Activated CD8-positive, alpha-beta memory T cell treated with anti-CD3 and anti-CD28 coated beads for 4 hours (primary cell): ENCODE results near the gene PELI2.

ENCODE experiments used
- DNase-seq, 2 donors: peaks; one replicate each; pipeline ENCODE4 v3.0.0-alpha.2; 2020; ENCODE audit warnings: low read depth in 2 of 2

The PELI2 gene

DNA sequence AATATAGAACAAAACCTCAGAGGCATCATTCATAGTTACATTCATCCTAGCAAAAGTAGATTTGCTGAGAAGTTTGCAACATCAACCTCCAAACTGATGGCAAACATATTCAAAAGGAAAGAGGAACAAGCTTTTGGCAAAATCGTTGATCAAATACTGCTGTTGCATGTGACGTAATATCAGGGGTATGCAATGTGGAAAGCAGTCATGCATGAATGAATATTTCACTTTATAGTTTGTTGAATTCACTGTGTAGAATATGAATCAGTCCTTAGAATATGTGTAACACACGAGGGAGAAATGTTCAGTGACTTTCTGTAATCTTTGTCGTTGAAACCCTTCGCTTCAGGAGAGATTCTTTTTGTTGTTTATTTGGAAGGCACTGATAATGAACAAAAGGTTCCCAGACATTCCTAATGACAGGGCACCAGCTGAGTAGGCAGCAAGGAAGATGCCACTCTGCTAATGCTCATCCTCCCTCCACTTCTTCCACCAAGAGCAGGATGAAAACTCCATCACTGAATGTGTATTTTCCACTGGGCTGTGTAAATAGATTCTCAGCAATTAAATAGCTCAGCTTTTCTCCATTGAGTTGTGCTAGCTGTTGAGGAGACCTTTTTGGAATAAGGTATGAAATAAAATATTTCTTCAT is 126.1 kb downstream of the PELI2 start:
- DNase-seq = no peak

DNA sequence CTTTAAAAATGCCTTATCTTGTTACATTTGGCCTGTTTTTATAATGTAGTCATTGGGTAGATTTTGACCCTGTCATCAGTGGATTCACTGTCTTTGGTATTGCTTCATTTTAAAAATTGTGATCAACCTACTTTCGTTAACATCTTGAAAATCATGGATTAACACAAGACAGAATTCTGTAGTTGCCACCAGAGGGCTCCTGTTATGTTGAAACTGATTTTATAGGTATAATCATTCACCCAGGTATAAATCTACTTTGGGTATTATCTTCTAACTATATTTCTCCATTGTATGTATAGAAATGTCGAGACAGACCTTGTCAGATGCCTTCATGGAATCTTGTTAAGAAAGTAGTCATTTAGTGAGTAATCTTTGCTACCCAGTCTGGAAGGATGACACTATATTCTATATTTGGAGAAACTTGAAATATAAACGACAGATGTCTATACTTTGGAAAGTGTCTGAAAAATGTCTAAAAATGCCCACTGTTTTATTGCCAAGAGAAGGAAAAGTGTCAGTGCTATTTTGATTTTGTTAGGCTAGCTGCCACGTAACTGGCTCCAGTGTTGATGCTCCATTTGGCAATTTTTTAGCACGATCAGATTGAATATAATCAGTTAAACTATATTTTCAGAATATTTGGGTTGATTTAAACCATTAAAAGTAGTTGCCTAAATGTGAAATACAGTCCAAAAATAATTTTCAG is 129.4 kb downstream of the PELI2 start:
- DNase-seq = no peak

DNA sequence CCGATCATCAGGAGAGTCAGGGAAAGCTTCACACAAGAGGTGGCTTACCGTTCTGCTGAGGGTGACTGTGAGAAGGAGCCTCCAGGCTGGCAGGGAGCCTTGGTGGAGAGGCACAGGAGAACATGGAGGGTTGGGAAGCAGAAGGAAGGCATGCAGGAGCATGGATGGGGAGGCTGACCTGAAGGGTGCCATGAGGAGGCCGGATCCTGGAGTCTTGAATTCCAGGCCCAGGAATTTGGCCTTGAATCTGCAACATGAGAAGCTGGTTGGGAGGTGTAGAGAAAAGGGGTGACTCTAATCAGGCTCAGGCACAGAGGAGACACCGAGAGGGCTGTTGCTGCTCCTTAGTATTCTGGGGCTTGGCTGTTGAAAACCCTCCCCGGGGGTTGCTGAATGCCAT is 130.2 kb downstream of the PELI2 start:
- no peak for DNase-seq

DNA sequence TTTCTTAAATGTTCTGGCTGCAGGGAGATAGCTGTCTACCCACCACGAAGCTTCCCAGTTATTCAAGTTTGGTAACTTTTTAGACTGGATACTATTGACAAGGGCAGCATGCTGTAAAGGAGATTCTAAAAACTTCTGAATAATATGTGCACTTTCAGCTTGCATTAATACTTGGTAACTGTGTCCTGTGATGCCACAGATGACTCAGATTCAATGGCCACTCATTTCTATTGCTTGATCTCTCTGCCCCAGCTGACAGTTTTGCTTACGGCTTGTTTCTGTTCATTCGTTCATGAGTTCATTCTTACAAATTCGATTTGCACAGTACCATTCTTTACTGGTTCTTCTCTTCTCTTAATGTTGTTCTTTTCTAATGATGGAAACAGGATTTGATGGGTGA is 142.8 kb downstream of the PELI2 start:
- no peak for DNase-seq

- DNase-seq = no peak
These were observed 144.3 kb downstream of the PELI2 start for GRCh38 chr14:56262530-56262929.

DNA sequence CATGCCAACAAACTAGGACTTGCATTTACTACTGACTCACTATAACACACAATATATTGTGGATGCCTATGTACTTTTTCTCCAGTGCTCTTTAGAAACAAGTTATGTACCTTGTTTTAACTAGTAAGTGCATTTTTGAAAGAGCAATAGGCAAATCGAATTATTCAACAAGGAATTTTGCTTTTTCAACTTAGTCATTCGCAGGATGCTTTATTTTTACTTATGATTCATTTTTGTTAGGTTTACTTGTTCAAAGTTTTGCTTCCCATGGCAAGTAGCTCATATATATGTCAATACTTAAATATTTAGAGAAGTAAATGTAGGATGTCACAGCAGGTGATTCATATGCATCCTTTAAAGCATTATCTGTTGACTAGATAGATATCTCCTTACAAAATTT is 149.8 kb downstream of the PELI2 start:
- DNase-seq = no peak

- no peak for DNase-seq
These were observed 150.5 kb downstream of the PELI2 start for GRCh38 chr14:56268673-56269072.

GRCh38 chr14:56270921-56271320 is 152.7 kb downstream of the PELI2 start:
- DNase-seq = no peak

DNA sequence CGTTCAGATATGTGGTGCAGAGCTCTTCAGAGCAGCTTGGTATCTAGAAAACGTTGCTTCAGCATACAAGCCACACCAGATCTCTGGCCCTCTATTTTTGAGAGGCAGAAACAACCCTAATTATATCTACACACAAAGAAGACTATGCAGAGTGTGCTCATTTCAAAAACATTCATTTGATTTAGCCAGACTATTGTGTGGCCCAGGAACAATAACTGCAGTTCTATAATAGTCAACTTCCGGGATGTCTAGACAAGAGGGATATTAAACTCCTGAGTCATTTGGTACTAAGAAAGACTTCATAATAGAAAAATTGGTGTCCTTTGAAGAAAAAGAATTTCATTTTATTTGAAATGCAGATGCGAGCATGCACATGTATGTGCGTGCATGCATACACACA is 153.8 kb downstream of the PELI2 start:
- no peak for DNase-seq

DNA sequence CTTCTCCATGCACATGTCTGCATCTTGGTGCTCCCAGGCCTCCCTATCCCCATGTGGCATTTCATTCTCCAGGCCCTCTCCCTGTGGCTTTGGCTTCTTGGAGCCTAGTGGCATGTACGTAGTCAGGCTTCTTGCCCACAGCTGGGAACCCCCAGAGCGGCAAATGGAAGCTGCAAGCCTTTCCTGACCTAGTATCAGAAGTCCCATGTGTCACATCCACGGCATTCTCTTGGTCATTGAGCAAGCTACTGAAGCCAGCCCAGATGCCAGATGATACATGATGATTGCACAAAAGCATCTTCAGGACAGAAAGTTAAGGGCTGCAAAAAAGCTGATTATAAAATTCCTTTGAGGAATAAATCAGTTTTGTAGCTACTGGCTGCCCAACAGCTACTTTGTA is 154.9 kb downstream of the PELI2 start:
- no peak for DNase-seq

- DNase-seq = no peak
These were observed 155.7 kb downstream of the PELI2 start for GRCh38 chr14:56273951-56274350.

DNA sequence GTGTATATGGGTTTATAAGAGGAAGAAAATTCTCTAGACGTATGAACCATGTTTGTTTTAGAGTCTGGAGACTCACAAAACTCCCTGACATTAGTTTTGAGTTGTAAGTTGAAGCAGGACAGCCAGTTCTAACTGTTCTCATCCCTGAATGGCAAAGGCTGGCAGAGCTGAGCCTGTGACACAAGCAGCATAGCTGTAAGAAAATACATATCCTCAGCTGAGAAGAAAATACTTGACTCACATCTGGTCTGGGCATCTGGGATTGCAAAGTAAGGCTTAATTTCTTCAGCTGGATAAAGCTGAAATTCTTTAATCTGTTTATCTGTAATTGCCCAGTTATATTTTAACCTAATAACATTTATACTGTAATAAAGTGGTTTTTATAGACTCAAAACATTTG is 156.3 kb downstream of the PELI2 start:
- no peak for DNase-seq

GRCh38 chr14:56276108-56276507 is 157.9 kb downstream of the PELI2 start:
- no peak for DNase-seq

DNA sequence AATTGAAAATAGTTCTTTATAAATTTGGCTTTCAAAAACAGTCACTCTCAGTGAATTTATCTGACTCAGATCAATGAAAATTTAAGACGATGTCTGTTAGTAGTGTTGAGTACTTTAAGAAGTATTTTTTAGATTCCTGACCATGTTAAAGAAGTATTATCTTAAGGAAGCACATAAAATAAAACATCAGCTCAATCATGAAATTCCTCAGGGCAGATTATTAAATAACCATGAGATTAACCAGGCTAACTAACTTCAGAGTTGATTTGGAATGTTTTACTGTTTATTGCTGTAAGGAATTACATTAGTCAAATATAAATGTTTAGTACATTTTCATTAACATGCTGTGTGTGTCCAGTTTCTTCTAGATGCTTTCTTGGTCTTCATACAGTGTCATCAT is 160.2 kb downstream of the PELI2 start:
- DNase-seq = no peak

DNA sequence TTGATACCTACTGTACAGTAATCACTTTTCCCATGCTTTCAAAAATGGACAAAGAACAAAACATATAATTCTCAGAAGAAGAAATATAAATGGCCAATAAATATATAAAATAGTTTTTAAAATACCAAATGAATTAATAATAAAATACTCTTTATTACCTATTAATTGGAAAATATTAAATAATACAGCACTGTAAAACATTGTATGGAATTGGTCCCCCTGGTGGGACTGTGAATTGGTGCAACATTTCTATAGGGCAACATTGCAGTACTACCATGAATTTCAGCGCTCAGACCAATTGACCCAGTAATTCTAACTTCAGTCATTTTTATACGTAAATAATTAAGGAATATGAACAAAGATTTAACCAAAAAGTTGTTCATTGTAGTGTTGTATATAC is 162.6 kb downstream of the PELI2 start:
- DNase-seq = no peak

DNA sequence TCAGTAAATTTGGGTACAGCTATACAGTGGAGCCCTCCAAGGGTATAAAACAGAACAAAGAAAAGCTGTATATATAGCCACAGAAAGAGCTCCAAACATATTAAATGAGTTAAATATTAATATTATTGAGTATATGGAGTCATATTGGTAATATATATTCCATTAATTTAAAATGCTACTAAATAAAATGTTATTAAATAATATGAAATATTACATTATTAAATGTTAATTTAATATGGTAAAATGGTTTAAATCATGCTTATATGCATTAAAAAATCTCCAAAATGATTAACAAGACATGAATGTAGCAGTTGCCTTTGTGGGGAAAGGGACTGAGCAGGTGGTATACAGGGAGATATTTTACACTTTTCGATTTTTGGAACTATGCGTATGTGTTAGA is 164.0 kb downstream of the PELI2 start:
- DNase-seq = no peak

DNA sequence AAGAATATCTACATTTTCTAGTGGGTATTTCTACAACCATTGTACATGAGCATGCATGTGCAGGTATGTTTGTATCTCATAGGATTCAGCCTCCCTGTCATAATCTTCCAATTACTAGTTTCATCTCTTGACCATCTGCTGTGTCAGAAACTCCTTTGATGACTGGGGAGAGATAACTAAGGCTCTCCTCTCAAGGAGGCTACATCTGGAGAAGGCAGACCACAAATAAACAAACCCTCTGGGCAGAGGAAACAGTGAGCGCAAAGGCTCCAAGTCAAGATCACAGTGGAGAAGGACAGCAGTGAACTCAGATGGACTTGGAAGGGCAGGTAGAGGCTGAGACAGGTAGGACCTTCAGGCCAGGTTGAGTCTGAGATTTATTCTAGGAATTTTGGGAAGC is 166.4 kb downstream of the PELI2 start:
- DNase-seq = no peak

DNA sequence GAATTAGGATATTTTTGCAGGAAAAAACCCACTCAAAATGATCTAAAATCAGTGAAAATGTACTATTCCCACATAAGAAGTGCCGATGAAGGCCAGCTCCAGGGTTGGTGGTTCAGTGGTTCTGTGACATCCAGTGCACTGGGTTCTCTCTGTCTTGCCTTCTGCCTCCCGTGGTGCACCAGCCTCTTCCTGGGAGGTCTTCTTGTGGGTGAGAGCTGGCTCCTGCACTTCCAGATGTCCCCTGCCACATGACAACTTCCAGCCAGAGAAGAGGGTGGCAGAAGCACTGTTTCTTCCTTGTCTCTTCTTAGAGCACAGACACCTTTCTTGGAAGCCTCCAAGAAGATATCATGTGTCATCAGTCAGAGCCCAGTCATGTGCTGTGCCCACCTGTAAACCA is 170.9 kb downstream of the PELI2 start:
- no peak for DNase-seq

DNA sequence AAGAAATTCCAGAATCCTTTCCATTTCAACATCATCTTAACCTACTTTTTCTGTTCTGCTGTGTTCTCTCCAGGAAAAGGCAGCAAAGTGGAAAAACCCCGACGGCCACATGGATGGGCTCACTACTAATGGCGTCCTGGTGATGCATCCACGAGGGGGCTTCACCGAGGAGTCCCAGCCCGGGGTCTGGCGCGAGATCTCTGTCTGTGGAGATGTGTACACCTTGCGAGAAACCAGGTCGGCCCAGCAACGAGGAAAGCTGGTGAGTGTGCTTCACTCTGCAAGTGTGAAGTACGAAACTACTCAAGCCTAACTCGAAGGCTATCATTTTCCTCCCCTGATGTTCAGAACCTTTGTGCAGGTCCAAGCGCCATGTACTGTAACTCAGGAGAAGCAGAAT is 172.0 kb downstream of the PELI2 start:
- DNase-seq = no peak

DNA sequence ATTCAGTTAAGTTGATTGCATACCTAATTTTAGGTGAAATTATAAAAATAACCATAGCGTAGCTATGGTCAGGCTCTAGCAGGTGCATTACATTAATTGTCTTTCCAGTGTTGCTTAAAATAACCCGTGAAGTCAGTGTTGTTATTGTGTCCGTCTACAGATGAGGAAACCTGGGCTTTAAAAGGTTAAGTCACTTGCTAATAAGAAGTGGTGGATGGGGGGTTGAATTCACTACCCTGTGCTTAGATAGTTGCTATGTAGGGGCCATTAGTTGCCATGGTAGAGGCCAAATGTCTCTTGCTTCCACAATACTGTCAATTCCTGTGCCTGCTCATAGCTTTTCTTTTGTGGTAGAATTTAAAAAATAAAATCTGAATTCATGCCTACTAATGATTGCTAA is 174.8 kb downstream of the PELI2 start:
- no peak for DNase-seq

GRCh38 chr14:56293506-56293905 is 175.3 kb downstream of the PELI2 start:
- no peak for DNase-seq

- DNase-seq = no peak
These were observed 175.9 kb downstream of the PELI2 start for GRCh38 chr14:56294128-56294527.

DNA sequence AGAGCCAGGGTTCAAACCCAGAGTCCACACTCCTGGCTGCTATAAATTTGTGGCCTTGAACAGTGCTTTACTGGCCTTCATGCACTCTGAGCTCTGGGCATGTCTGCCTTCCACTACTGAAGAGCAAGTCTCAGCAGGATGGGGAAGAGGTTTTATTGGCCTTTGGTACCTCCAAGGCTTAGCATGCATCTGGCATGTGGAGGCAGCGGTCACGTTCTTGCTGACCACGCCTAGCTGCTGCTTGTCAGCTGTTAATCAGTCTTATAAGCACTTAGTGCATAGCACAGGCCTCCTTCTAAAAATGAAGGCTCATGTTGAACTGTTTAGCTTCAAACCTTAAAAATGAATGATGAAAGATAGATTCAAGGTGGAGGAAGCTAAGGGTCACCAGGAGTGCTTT is 177.5 kb downstream of the PELI2 start:
- DNase-seq = no peak

DNA sequence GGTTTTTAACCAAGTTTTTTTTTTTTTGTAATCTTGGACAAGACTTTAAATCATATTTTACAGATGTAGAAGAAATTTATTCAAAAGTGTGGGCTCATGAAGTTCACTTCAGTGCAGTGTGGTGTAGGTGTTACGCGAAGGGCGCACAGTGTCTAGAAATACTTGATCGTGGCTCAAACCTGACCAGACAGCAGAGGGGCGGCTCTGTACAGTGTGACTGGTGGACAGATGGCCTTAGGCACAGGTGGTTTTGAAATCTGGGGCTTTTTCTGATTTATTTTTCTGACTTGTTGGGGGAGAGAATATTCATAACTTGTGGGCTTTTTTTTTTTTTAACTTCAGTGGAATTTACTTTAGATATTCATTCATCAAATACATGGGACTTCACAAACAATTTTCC is 179.2 kb downstream of the PELI2 start:
- no peak for DNase-seq
